ENCODE results near the gene MAP4K3.

Gene MAP4K3

GRCh38 chr2:39243469-39244123, 193.5 kb downstream of the MAP4K3 start, which contains the start of gene CDKL4:
CDKL4 (minus strand) TSS chr2:39243970.
- TF ChIP-seq, protein P1, sequence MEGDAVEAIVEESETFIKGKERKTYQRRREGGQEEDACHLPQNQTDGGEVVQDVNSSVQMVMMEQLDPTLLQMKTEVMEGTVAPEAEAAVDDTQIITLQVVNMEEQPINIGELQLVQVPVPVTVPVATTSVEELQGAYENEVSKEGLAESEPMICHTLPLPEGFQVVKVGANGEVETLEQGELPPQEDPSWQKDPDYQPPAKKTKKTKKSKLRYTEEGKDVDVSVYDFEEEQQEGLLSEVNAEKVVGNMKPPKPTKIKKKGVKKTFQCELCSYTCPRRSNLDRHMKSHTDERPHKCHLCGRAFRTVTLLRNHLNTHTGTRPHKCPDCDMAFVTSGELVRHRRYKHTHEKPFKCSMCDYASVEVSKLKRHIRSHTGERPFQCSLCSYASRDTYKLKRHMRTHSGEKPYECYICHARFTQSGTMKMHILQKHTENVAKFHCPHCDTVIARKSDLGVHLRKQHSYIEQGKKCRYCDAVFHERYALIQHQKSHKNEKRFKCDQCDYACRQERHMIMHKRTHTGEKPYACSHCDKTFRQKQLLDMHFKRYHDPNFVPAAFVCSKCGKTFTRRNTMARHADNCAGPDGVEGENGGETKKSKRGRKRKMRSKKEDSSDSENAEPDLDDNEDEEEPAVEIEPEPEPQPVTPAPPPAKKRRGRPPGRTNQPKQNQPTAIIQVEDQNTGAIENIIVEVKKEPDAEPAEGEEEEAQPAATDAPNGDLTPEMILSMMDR (IDR thresholded peaks at IDR 0.05; ENCODE audit: insufficient read depth, low read length, missing control alignments): no peak
- H3K4me3 ChIP-seq (ENCODE audit: low read depth, low read length): peak within 1 kb of the TSS; percentile 47
- ChIA-PET CTCF (no interaction called here), POLR2A (no interaction called here)
- DNase-seq (ENCODE audit: low read depth, low spot score): no peak

DNA sequence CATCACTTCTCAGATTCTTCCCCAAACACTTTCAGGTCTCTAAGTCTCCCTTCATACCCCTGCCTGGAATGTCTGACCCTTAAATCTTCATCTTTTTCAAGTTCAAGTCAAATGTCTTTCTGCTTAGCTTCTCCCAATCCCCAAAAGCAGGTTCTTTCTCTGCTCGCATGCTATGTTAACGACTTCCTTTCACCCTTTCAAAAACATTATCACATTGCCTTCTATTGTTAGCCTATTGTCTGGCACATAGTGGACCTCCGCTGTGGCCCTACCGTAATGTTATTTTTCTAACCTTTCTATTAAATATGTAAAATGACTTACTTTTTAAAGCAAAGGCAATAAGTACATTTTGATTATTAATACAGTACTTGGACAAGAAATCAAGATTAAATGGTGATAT, 195.5 kb downstream of the MAP4K3 start:
- ChIA-PET POLR2A (no interaction called here), CTCF (interaction anchor here (1.4 to 1.8 kb wide), 5 partner anchors 9 to 294 kb away, joined by 3 to 9 read pairs (median 7); no protein-coding TSS in a partner anchor)
- TF ChIP-seq, protein P1 (IDR thresholded peaks at IDR 0.05; ENCODE audit: insufficient read depth, low read length, missing control alignments): no peak
- H3K4me3 ChIP-seq (ENCODE audit: low read depth, low read length): no peak overlapping the region
- DNase-seq (ENCODE audit: low read depth, low spot score): no peak

GRCh38 chr2:39240758-39241157, 196.3 kb downstream of the MAP4K3 start:
- POLR2A ChIA-PET: no interaction called here
- CTCF ChIA-PET: interaction anchor here (1.4 to 1.6 kb wide), 2 partner anchors 8 to 13 kb away, joined by 3 to 7 read pairs; no protein-coding TSS in a partner anchor
- TF ChIP-seq, protein P1 (IDR thresholded peaks at IDR 0.05; ENCODE audit: insufficient read depth, low read length, missing control alignments): no peak

GRCh38 chr2:39234754-39235153, 202.3 kb downstream of the MAP4K3 start:
- TF ChIP-seq, protein P1 (IDR thresholded peaks at IDR 0.05; ENCODE audit: insufficient read depth, low read length, missing control alignments): no peak
- H3K4me3 ChIP-seq (ENCODE audit: low read depth, low read length): no peak overlapping the region
- ChIA-PET CTCF (interaction anchor here (0.8 to 1.4 kb wide), 4 partner anchors 175 to 462 kb away, joined by 3 to 7 read pairs (median 3); no protein-coding TSS in a partner anchor), POLR2A (no interaction called here)
- no peak for DNase-seq (ENCODE audit: low read depth, low spot score)

More at GRCh38 chr2:39240758-39241157, 196.3 kb downstream of the MAP4K3 start:
- no peak overlapping the region for H3K4me3 ChIP-seq (ENCODE audit: low read depth, low read length)
- DNase-seq (ENCODE audit: low read depth, low spot score): no peak

DNA sequence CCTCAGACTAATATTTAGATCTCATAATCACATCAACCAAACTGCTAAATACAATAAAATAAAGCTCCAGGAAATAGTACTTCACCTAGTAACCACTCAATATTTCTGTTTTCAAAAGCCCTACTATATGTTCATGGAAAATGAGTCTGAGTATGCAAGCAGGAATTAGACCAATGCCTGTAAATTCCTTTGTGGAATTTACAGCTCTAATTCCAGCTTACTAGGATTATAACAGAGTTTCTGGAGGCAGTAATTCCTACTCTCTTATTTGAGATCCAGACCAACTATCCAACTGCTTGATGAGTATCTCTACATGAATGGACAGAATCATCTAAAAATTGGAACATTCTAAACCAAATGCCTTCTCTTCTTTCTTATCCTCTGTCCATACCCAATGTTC, 204.9 kb downstream of the MAP4K3 start:
- peak; percentile 26 for DNase-seq (ENCODE audit: low read depth, low spot score)
- ChIA-PET POLR2A (interaction anchor here (0.7 kb wide), 1 partner anchor 481 kb away, joined by 3 read pairs; the partner anchor contains the start of gene SRSF7), CTCF (interaction anchor here (0.8 to 9.7 kb wide), 4 partner anchors 9 to 285 kb away, joined by 3 to 484 read pairs (median 11); no protein-coding TSS in a partner anchor)
- H3K4me3 ChIP-seq (ENCODE audit: low read depth, low read length): no peak overlapping the region
- TF ChIP-seq, protein P1 (IDR thresholded peaks at IDR 0.05; ENCODE audit: insufficient read depth, low read length, missing control alignments): no peak

GRCh38 chr2:39228413-39229209, 208.5 kb downstream of the MAP4K3 start:
- DNase-seq (ENCODE audit: low read depth, low spot score): no peak
- TF ChIP-seq, protein P1 (IDR thresholded peaks at IDR 0.05; ENCODE audit: insufficient read depth, low read length, missing control alignments): no peak
- POLR2A ChIA-PET: interaction anchor here (1.0 kb wide), 1 partner anchor 477 kb away, joined by 5 read pairs; the partner anchor contains the start of gene SRSF7
- H3K4me3 ChIP-seq (ENCODE audit: low read depth, low read length): peak overlapping the region; percentile 35
- CTCF ChIA-PET: interaction anchor here (0.6 to 9.7 kb wide), 68 partner anchors 8 to 647 kb away, joined by 3 to 484 read pairs (median 4); partner anchors contain the start of gene SOS1
